Testis (tissue), 3 donors: Measurements from ENCODE around the gene SYNDIG1. TPM values are rescaled to one million over a fixed set of nuclear protein-coding genes. Genes with fewer than 3 reads are reported as not detected.

ENCODE experiments used
- DNase-seq: peaks from one replicate; pipeline ENCODE4 v3.0.0-alpha.2; 2019
- H3K27ac ChIP-seq, 2 donors: fragments of 200-600 bp; sonication (generic); one replicate each; pipeline ENCODE4 v1.5.1; 2019
- H3K27me3 ChIP-seq: fragments of 200-600 bp; sonication (generic); one replicate; pipeline ENCODE4 v1.5.1; 2019
- H3K36me3 ChIP-seq: fragments of 200-600 bp; sonication (generic); one replicate; pipeline ENCODE4 v1.5.1; 2017; ENCODE audit warnings: low read depth; ENCODE audit errors: missing control alignments
- H3K4me1 ChIP-seq: fragments of 200-600 bp; sonication (generic); one replicate; pipeline ENCODE4 v1.5.1; 2019
- H3K4me3 ChIP-seq, 2 donors: fragments of 200-600 bp; sonication (generic); one replicate each; pipeline ENCODE4 v1.5.1; 2017 to 2019
- H3K9me3 ChIP-seq: fragments of 200-600 bp; sonication (generic); one replicate; pipeline ENCODE4 v1.5.1; 2017
- CTCF ChIP-seq, 3 experiments: fragments of 450-650 bp in 2 of 3; fragments of 200-600 bp in 1 of 3; sonication (generic) in 1 of 3; IDR thresholded peaks; one replicate each; pipeline ENCODE4 v1.5.1; 2016 to 2019; ENCODE audit warnings: antibody characterized with exemption in 3 of 3, mild to moderate bottlenecking in 2 of 3, moderate library complexity in 1 of 3
- POLR2A ChIP-seq: fragments of 450-650 bp; IDR thresholded peaks from one replicate; pipeline ENCODE4 v1.6.1; 2017; ENCODE audit warnings: antibody characterized with exemption, mild to moderate bottlenecking, moderate library complexity
- WGBS, 2 donors: methylation state at CpG; one replicate each; pipeline ENCODE4 v1.1.5; 2018; 5-methylcytosine and 5-hydroxymethylcytosine counted together
- intact Hi-C: fragments of 100-400 bp; cut with DNase I; formaldehyde crosslinking; loops from one replicate; pipeline ENCODE4 v1.15.1; 2023; ENCODE audit warnings: low total_unique reads
- polyA plus RNA-seq: library from polyadenylated mRNA; stranded (reverse); fragments of 350-450 nt; fragmentation: Illumina TruSeq; extraction: RNeasy Lipid Tissue Mini Kit (QIAGEN cat#74804); gene quantifications from one replicate; pipeline ENCODE4 v1.2.3, GENCODE V29; 2014; ENCODE audit warnings: low read depth, low replicate concordance; ENCODE audit not compliant: insufficient read depth
- total RNA-seq, 2 donors: library from RNA; depleted of rRNA; stranded (reverse); fragments of >200 nt; gene quantifications; one replicate each; pipeline ENCODE4 v1.2.3, GENCODE V29; 2016

The SYNDIG1 gene
- total and polyA plus RNA-seq, 3 donors from 2014 or later, result 2.1 to 3.2 (median 2.8) TPM

- 87 to 90% methylated on average over 4 of the region's 4 CpGs for WGBS, 2 donors
These were observed 182.5 kb downstream of the SYNDIG1 start for GRCh38 chr20:24651976-24652345.

GRCh38 chr20:24653306-24653705, 183.9 kb downstream of the SYNDIG1 start:
- no peak overlapping the region for H3K4me3 ChIP-seq
- no peaks in the 10 kb centered on the region for H3K27me3 ChIP-seq
- H3K9me3 ChIP-seq, result no peaks in the 10 kb centered on the region
- no peaks in the 10 kb centered on the region for H3K4me1 ChIP-seq
- TF ChIP-seq CTCF (IDR thresholded peaks at IDR 0.05) (no peak), POLR2A (no peak)
- H3K36me3 ChIP-seq, result no peaks in the 10 kb centered on the region
- 88 to 90% methylated on average over 5 of the region's 5 CpGs for WGBS, 2 donors
- no peak for DNase-seq
- intact Hi-C loops, result no loop called here
- H3K27ac ChIP-seq, result no peak overlapping the region

More at GRCh38 chr20:24651976-24652345, 182.5 kb downstream of the SYNDIG1 start:
- DNase-seq, result no peak
- Histone ChIP-seq H3K4me1 (no peaks in the 10 kb centered on the region), H3K9me3 (no peaks in the 10 kb centered on the region), H3K27ac (no peak overlapping the region), H3K27me3 (no peaks in the 10 kb centered on the region), H3K4me3 (no peak overlapping the region), H3K36me3 (no peaks in the 10 kb centered on the region)
- TF ChIP-seq CTCF (IDR thresholded peaks at IDR 0.05) (no peak), POLR2A (no peak)
- intact Hi-C loops, result no loop called here

- H3K9me3 ChIP-seq, result no peaks in the 10 kb centered on the region
- no peaks in the 10 kb centered on the region for H3K4me1 ChIP-seq
- H3K27ac ChIP-seq, result no peak overlapping the region
- no peaks in the 10 kb centered on the region for H3K36me3 ChIP-seq
- intact Hi-C loops, result no loop called here
- H3K4me3 ChIP-seq, result no peak overlapping the region
- WGBS, 2 donors, result 57 to 76% methylated on average over 1 of the region's 1 CpG
- DNase-seq, result no peak
- TF ChIP-seq POLR2A, result no peak
- no peak for TF ChIP-seq CTCF (IDR thresholded peaks at IDR 0.05)
- H3K27me3 ChIP-seq, result no peaks in the 10 kb centered on the region
These were observed 185.0 kb downstream of the SYNDIG1 start for GRCh38 chr20:24654425-24654824.

- H3K27ac ChIP-seq, result no peak overlapping the region
- WGBS, 2 donors, result 82 to 85% methylated on average over 6 to 12 of the region's 12 CpGs
- intact Hi-C loops, result no loop called here
- no peaks in the 10 kb centered on the region for H3K9me3 ChIP-seq
- H3K4me1 ChIP-seq, result no peaks in the 10 kb centered on the region
- H3K4me3 ChIP-seq, result no peak overlapping the region
- DNase-seq, result no peak
- H3K27me3 ChIP-seq, result no peaks in the 10 kb centered on the region
- TF ChIP-seq POLR2A (no peak), CTCF (IDR thresholded peaks at IDR 0.05) (no peak)
- no peaks in the 10 kb centered on the region for H3K36me3 ChIP-seq
These were observed 187.0 kb downstream of the SYNDIG1 start for GRCh38 chr20:24656391-24656790.

GRCh38 chr20:24657196-24657595, 187.8 kb downstream of the SYNDIG1 start:
- peak; percentile 35 for DNase-seq
- no peaks in the 10 kb centered on the region for H3K4me1 ChIP-seq
- intact Hi-C loops, result no loop called here
- no peaks in the 10 kb centered on the region for H3K36me3 ChIP-seq
- no peak overlapping the region for H3K27ac ChIP-seq
- no peak overlapping the region for H3K4me3 ChIP-seq
- TF ChIP-seq CTCF (IDR thresholded peaks at IDR 0.05) (no peak), POLR2A (no peak)
- H3K9me3 ChIP-seq, result no peaks in the 10 kb centered on the region
- 38 to 39% methylated on average over 8 of the region's 8 CpGs for WGBS, 2 donors
- H3K27me3 ChIP-seq, result no peaks in the 10 kb centered on the region
